ENCODE data around the gene JARID2. TPM values are rescaled to one million over a fixed set of nuclear protein-coding genes. Genes with fewer than 3 reads are reported as not detected.

Gene JARID2
- total and polyA plus RNA-seq, 4 donors, result 1.4 to 12.3 (median 3.4) TPM

DNA sequence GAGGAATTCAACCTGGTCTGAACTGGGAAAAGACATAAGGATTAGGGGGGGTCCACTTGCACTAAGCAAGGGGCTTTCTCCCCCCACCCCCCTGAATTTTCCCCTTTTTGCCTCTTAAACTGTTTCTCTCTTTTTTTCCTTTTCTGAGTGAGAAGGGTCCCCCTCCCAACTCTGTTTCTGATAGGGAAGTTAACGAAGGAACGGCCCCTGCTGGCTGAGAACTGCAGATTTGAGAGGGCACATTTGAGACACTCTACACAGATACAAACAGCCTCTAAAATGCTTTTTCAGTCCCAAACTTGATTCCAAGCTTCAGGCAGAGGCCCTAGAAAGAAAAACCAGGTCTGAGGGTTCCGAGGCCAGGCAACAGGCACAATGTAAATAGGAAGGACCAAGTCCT lies 91.7 kb downstream of the JARID2 start:
- no peak overlapping the region for H3K4me3 ChIP-seq (ENCODE audit: low read depth in 1 of 3, low read length in 3 of 3)
- no peaks in the 10 kb centered on the region for H3K36me3 ChIP-seq (ENCODE audit: control insufficient read depth in 4 of 4, insufficient read depth in 3 of 4, low read depth in 1 of 4, low read length in 3 of 4)
- H3K27me3 ChIP-seq (ENCODE audit: control insufficient read depth in 4 of 4, insufficient read depth in 4 of 4, low read length in 3 of 4), result no peaks in the 10 kb centered on the region
- 88% methylated on average over 3 of the region's 3 CpGs for WGBS
- DNase-seq (ENCODE audit: low spot score), result no peak
- TF ChIP-seq GABPA (IDR thresholded peaks at IDR 0.05 in 1 of 2, conservative IDR thresholded peaks at IDR 0.05 in 1 of 2) (no peak), HNF4A (conservative IDR thresholded peaks at IDR 0.05) (no peak), EGR1 (IDR thresholded peaks at IDR 0.05; ENCODE audit: low read depth in 2 of 2) (no peak), JUND (IDR thresholded peaks at IDR 0.05) (no peak), NR2F2 (IDR thresholded peaks at IDR 0.05) (no peak), HNF4G (IDR thresholded peaks at IDR 0.05) (no peak), FOXA2 (IDR thresholded peaks at IDR 0.05) (no peak), SP1 (IDR thresholded peaks at IDR 0.05) (no peak), RXRA (IDR thresholded peaks at IDR 0.05) (no peak), RAD21 (IDR thresholded peaks at IDR 0.05) (no peak)
- TF ChIP-seq, protein P1, sequence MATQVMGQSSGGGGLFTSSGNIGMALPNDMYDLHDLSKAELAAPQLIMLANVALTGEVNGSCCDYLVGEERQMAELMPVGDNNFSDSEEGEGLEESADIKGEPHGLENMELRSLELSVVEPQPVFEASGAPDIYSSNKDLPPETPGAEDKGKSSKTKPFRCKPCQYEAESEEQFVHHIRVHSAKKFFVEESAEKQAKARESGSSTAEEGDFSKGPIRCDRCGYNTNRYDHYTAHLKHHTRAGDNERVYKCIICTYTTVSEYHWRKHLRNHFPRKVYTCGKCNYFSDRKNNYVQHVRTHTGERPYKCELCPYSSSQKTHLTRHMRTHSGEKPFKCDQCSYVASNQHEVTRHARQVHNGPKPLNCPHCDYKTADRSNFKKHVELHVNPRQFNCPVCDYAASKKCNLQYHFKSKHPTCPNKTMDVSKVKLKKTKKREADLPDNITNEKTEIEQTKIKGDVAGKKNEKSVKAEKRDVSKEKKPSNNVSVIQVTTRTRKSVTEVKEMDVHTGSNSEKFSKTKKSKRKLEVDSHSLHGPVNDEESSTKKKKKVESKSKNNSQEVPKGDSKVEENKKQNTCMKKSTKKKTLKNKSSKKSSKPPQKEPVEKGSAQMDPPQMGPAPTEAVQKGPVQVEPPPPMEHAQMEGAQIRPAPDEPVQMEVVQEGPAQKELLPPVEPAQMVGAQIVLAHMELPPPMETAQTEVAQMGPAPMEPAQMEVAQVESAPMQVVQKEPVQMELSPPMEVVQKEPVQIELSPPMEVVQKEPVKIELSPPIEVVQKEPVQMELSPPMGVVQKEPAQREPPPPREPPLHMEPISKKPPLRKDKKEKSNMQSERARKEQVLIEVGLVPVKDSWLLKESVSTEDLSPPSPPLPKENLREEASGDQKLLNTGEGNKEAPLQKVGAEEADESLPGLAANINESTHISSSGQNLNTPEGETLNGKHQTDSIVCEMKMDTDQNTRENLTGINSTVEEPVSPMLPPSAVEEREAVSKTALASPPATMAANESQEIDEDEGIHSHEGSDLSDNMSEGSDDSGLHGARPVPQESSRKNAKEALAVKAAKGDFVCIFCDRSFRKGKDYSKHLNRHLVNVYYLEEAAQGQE (IDR thresholded peaks at IDR 0.05), result no peak
- TF ChIP-seq, protein P2, sequence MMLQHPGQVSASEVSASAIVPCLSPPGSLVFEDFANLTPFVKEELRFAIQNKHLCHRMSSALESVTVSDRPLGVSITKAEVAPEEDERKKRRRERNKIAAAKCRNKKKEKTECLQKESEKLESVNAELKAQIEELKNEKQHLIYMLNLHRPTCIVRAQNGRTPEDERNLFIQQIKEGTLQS (IDR thresholded peaks at IDR 0.05), result no peak
- TF ChIP-seq, protein P3, sequence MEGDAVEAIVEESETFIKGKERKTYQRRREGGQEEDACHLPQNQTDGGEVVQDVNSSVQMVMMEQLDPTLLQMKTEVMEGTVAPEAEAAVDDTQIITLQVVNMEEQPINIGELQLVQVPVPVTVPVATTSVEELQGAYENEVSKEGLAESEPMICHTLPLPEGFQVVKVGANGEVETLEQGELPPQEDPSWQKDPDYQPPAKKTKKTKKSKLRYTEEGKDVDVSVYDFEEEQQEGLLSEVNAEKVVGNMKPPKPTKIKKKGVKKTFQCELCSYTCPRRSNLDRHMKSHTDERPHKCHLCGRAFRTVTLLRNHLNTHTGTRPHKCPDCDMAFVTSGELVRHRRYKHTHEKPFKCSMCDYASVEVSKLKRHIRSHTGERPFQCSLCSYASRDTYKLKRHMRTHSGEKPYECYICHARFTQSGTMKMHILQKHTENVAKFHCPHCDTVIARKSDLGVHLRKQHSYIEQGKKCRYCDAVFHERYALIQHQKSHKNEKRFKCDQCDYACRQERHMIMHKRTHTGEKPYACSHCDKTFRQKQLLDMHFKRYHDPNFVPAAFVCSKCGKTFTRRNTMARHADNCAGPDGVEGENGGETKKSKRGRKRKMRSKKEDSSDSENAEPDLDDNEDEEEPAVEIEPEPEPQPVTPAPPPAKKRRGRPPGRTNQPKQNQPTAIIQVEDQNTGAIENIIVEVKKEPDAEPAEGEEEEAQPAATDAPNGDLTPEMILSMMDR (IDR thresholded peaks at IDR 0.05; ENCODE audit: low read depth, low read length, missing input control), result no peak
- TF ChIP-seq, protein P4, sequence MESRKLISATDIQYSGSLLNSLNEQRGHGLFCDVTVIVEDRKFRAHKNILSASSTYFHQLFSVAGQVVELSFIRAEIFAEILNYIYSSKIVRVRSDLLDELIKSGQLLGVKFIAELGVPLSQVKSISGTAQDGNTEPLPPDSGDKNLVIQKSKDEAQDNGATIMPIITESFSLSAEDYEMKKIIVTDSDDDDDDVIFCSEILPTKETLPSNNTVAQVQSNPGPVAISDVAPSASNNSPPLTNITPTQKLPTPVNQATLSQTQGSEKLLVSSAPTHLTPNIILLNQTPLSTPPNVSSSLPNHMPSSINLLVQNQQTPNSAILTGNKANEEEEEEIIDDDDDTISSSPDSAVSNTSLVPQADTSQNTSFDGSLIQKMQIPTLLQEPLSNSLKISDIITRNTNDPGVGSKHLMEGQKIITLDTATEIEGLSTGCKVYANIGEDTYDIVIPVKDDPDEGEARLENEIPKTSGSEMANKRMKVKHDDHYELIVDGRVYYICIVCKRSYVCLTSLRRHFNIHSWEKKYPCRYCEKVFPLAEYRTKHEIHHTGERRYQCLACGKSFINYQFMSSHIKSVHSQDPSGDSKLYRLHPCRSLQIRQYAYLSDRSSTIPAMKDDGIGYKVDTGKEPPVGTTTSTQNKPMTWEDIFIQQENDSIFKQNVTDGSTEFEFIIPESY (IDR thresholded peaks at IDR 0.05), result no peak
- TF ChIP-seq, protein P5, sequence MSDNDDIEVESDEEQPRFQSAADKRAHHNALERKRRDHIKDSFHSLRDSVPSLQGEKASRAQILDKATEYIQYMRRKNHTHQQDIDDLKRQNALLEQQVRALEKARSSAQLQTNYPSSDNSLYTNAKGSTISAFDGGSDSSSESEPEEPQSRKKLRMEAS (IDR thresholded peaks at IDR 0.05), result no peak
- H3K9ac ChIP-seq (ENCODE audit: low read depth in 1 of 2, low read length in 2 of 2), result no peak overlapping the region
- H3K9me3 ChIP-seq (ENCODE audit: control insufficient read depth in 4 of 4, low read length in 3 of 4), result no peaks in the 10 kb centered on the region
- H3K27ac ChIP-seq (ENCODE audit: low read depth in 1 of 2, low read length in 2 of 2), result no peak overlapping the region
- peaks cover 0 to 4% (median 0%) of the 10 kb centered on the region in 4 donors for H3K4me1 ChIP-seq (ENCODE audit: control insufficient read depth in 4 of 4, insufficient read depth in 4 of 4, low read length in 3 of 4)

DNA sequence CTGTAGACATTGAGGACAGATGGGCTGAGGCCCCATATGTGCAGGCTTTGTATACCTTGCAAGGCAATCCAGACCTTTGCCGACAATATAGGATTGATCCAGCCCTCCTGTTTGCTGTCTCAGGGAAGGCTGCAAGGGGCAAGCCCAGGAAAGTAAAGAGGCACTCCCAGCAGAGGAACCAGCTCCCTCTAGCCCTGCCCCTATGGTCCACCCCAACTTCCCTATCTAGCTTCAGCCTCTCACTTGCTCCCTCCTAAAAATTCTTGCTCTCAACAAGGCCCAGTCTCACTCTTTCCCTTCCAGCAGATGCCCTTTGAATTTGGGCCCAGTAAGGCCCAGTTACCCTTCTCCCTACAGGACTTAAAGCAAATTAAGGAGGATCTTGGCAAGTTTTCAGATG lies 92.6 kb downstream of the JARID2 start:
- TF ChIP-seq, protein P3 (IDR thresholded peaks at IDR 0.05; ENCODE audit: low read depth, low read length, missing input control), result no peak
- TF ChIP-seq JUND (IDR thresholded peaks at IDR 0.05) (no peak), EGR1 (IDR thresholded peaks at IDR 0.05; ENCODE audit: low read depth in 2 of 2) (no peak), TAF1 (conservative IDR thresholded peaks at IDR 0.05) (no peak), FOXA2 (IDR thresholded peaks at IDR 0.05) (no peak), NR2F2 (IDR thresholded peaks at IDR 0.05) (no peak), SP1 (IDR thresholded peaks at IDR 0.05) (no peak), YY1 (IDR thresholded peaks at IDR 0.05) (no peak), RAD21 (IDR thresholded peaks at IDR 0.05) (no peak), FOXA1 (IDR thresholded peaks at IDR 0.05) (no peak)
- TF ChIP-seq, protein P2 (IDR thresholded peaks at IDR 0.05), result no peak
- TF ChIP-seq, protein P1 (IDR thresholded peaks at IDR 0.05), result no peak
- WGBS, result 96% methylated on average over 1 of the region's 1 CpG
- peaks cover 0 to 4% (median 0%) of the 10 kb centered on the region in 4 donors for H3K4me1 ChIP-seq (ENCODE audit: control insufficient read depth in 4 of 4, insufficient read depth in 4 of 4, low read length in 3 of 4)
- no peaks in the 10 kb centered on the region for H3K9me3 ChIP-seq (ENCODE audit: control insufficient read depth in 4 of 4, low read length in 3 of 4)
- no peak for DNase-seq (ENCODE audit: low spot score)
- H3K9ac ChIP-seq (ENCODE audit: low read depth in 1 of 2, low read length in 2 of 2), result no peak overlapping the region
- no peak overlapping the region for H3K27ac ChIP-seq (ENCODE audit: low read depth in 1 of 2, low read length in 2 of 2)
- H3K36me3 ChIP-seq (ENCODE audit: control insufficient read depth in 4 of 4, insufficient read depth in 3 of 4, low read depth in 1 of 4, low read length in 3 of 4), result no peaks in the 10 kb centered on the region
- H3K4me3 ChIP-seq (ENCODE audit: low read depth in 1 of 3, low read length in 3 of 3), result no peak overlapping the region
- no peaks in the 10 kb centered on the region for H3K27me3 ChIP-seq (ENCODE audit: control insufficient read depth in 4 of 4, insufficient read depth in 4 of 4, low read length in 3 of 4)

Measured in liver (tissue), 9 donors.